GM23248 (cell line): ENCODE data around the gene FOXO1. TPM values are rescaled to one million over a fixed set of nuclear protein-coding genes. Genes with fewer than 3 reads are reported as not detected.

ENCODE experiments used
- DNase-seq: peaks from one replicate; pipeline ENCODE4 v3.0.0-alpha.2; 2015
- H2AFZ ChIP-seq: fragments of 200-600 bp; sonication (generic); 2 replicates; pipeline ENCODE4 v1.6.1; 2016; ENCODE audit warnings: antibody characterized with exemption
- H3F3A ChIP-seq: fragments of 200-600 bp; sonication (generic); 2 replicates; pipeline ENCODE4 v1.6.1; 2016; ENCODE audit warnings: mild to moderate bottlenecking, antibody characterized with exemption, mixed run types; ENCODE audit not compliant: insufficient read depth
- H3K27ac ChIP-seq: fragments of 200-600 bp; sonication (generic); 2 replicates; pipeline ENCODE4 v1.5.1; 2016; ENCODE audit warnings: mild to moderate bottlenecking
- H3K27me3 ChIP-seq: fragments of 200-600 bp; sonication (generic); replicated peaks from 2 replicates; pipeline ENCODE4 v1.6.1; 2016; ENCODE audit warnings: mild to moderate bottlenecking; ENCODE audit not compliant: insufficient read depth
- H3K36me3 ChIP-seq: fragments of 200-600 bp; sonication (generic); 2 replicates; pipeline ENCODE4 v1.6.1; 2016; ENCODE audit warnings: low read depth, mild to moderate bottlenecking
- H3K4me1 ChIP-seq: fragments of 200-600 bp; sonication (generic); 2 replicates; pipeline ENCODE4 v1.6.1; 2016; ENCODE audit warnings: mild to moderate bottlenecking; ENCODE audit not compliant: insufficient read depth
- H3K4me2 ChIP-seq: fragments of 200-600 bp; sonication (generic); one replicate; pipeline ENCODE4 v1.6.1; 2016; ENCODE audit warnings: mild to moderate bottlenecking; ENCODE audit not compliant: unreplicated experiment
- H3K4me3 ChIP-seq: fragments of 200-600 bp; sonication (generic); 2 replicates; pipeline ENCODE4 v1.5.1; 2016; ENCODE audit warnings: mild to moderate bottlenecking
- H3K79me2 ChIP-seq: fragments of 200-600 bp; sonication (generic); 2 replicates; pipeline ENCODE4 v1.6.1; 2016; ENCODE audit warnings: mild to moderate bottlenecking; ENCODE audit not compliant: insufficient read depth
- H3K9ac ChIP-seq: fragments of 200-600 bp; sonication (generic); 2 replicates; pipeline ENCODE4 v1.6.1; 2016; ENCODE audit warnings: mild to moderate bottlenecking
- H3K9me2 ChIP-seq: fragments of 200-600 bp; sonication (generic); 2 replicates; pipeline ENCODE4 v1.6.1; 2016; ENCODE audit warnings: mixed run types, mild to moderate bottlenecking, moderate library complexity; ENCODE audit not compliant: insufficient read depth
- H3K9me3 ChIP-seq: fragments of 200-600 bp; sonication (generic); one replicate; pipeline ENCODE4 v1.6.1; 2017; ENCODE audit warnings: low read depth
- H4K20me1 ChIP-seq: fragments of 200-600 bp; sonication (generic); 2 replicates; pipeline ENCODE4 v1.6.0; 2016; ENCODE audit not compliant: insufficient read depth
- EZH2 ChIP-seq: fragments of 200-600 bp; sonication (generic); IDR thresholded peaks from 2 replicates; pipeline ENCODE4 v1.6.1; 2018; ENCODE audit warnings: antibody characterized with exemption, mild to moderate bottlenecking; ENCODE audit not compliant: insufficient read depth, poor library complexity, severe bottlenecking
- EZH2phosphoT487 ChIP-seq: fragments of 200-600 bp; sonication (generic); IDR thresholded peaks from 2 replicates; pipeline ENCODE4 v1.6.1; 2018; ENCODE audit warnings: antibody characterized with exemption, moderate library complexity, mild to moderate bottlenecking, low read depth; ENCODE audit not compliant: insufficient read depth
- WGBS, 2 experiments: methylation state at CpG; one replicate each; pipeline ENCODE4 v1.1.6; 2015 to 2017; ENCODE audit warnings: low lambda C conversion rate in 2 of 2, low coverage in 1 of 2; ENCODE audit errors: missing lambda C conversion rate in 2 of 2; 5-methylcytosine and 5-hydroxymethylcytosine counted together
- in situ Hi-C: fragments of 300-500 bp; cut with MboI; formaldehyde crosslinking; loops from 2 replicates; pipeline ENCODE4 v1.15.0; 2020
- polyA plus RNA-seq: library from polyadenylated mRNA; unstranded; fragments of >200 nt; fragmentation: Nextera tagmentation; extraction: Ambion mirVana; gene quantifications from 2 replicates; pipeline ENCODE4 v1.2.1, GENCODE V29; 2016
- total RNA-seq: library from RNA; depleted of rRNA; stranded (reverse); fragments of >200 nt; shearing (Covaris generic); gene quantifications from 2 replicates; pipeline ENCODE4 v1.2.3, GENCODE V29; 2014

FOXO1 gene
- total and polyA plus RNA-seq, 2 experiments from 2014 or later: 0.59 to 1.1 TPM

- Histone ChIP-seq H3K9me3 (no peaks in the 10 kb centered on the region), H3K27me3 (no peaks in the 10 kb centered on the region), H3K9me2 (no peaks in the 10 kb centered on the region), H3K9ac (no peak overlapping the region), H2AFZ (no peak overlapping the region), H3K79me2 (no peaks in the 10 kb centered on the region), H4K20me1 (no peaks in the 10 kb centered on the region), H3K4me1 (no peaks in the 10 kb centered on the region), H3K4me3 (no peak overlapping the region), H3K4me2 (no peak overlapping the region), H3K27ac (no peak overlapping the region), H3F3A (peaks cover 7% of the 10 kb centered on the region; the same call in 1 of the 2 replicates), H3K36me3 (no peaks in the 10 kb centered on the region)
- 55 to 60% methylated on average over 2 of the region's 2 CpGs for WGBS, 2 experiments
- in situ Hi-C loops: loop anchor here (10.0 kb wide), 1 partner anchor 596 kb away; no protein-coding TSS in a partner anchor
- no peak for DNase-seq
- TF ChIP-seq EZH2phosphoT487 (no peak), EZH2 (no peak)
Measured at GRCh38 chr13:40670307-40670706, 3.9 kb upstream of the FOXO1 start.

- Histone ChIP-seq H2AFZ (0 out of 2 replicates have a peak overlapping the region, but pooled peaks have one; percentile 86), H3K36me3 (no peaks in the 10 kb centered on the region), H3K27me3 (no peaks in the 10 kb centered on the region), H3K4me1 (no peaks in the 10 kb centered on the region), H3F3A (peaks cover 14% of the 10 kb centered on the region), H4K20me1 (no peaks in the 10 kb centered on the region), H3K4me2 (no peak overlapping the region), H3K9me2 (no peaks in the 10 kb centered on the region), H3K79me2 (no peaks in the 10 kb centered on the region), H3K4me3 (no peak overlapping the region), H3K9ac (no peak overlapping the region), H3K9me3 (no peaks in the 10 kb centered on the region), H3K27ac (no peak overlapping the region)
- WGBS, 2 experiments: 16 to 18% methylated on average over 11 of the region's 11 CpGs
- peak; percentile 57 for DNase-seq
- TF ChIP-seq EZH2phosphoT487 (no peak), EZH2 (no peak)
- in situ Hi-C loops: no loop called here
Measured at GRCh38 chr13:40668335-40668734, 1.9 kb upstream of the FOXO1 start.

- H3K4me2 ChIP-seq: peak overlapping the region; percentile 69
- no peaks in the 10 kb centered on the region for H3K36me3 ChIP-seq
- no peaks in the 10 kb centered on the region for H3K9me3 ChIP-seq
- peak overlapping the region; percentile 86 for H2AFZ ChIP-seq
- no peak for TF ChIP-seq EZH2
- no peak for TF ChIP-seq EZH2phosphoT487
- H3K9ac ChIP-seq: peak overlapping the region; percentile 62
- H4K20me1 ChIP-seq: no peaks in the 10 kb centered on the region
- H3K27ac ChIP-seq: no peak overlapping the region
- no peaks in the 10 kb centered on the region for H3K9me2 ChIP-seq
- WGBS, 2 experiments: 17% methylated on average over 5 of the region's 5 CpGs
- H3K4me1 ChIP-seq: no peaks in the 10 kb centered on the region; the same call in 1 of the 2 replicates
- peak overlapping the region; percentile 76 for H3K4me3 ChIP-seq
- peaks cover 15% of the 10 kb centered on the region for H3F3A ChIP-seq
- in situ Hi-C loops: no loop called here
- H3K27me3 ChIP-seq: no peaks in the 10 kb centered on the region
- DNase-seq: no peak
- no peaks in the 10 kb centered on the region for H3K79me2 ChIP-seq
Measured at GRCh38 chr13:40667622-40667978, 1.2 kb upstream of the FOXO1 start.

- no peak overlapping the region for H3K27ac ChIP-seq
- no peaks in the 10 kb centered on the region for H3K27me3 ChIP-seq
- H3K9me2 ChIP-seq: no peaks in the 10 kb centered on the region
- 2% methylated on average over 39 to 63 of the region's 67 CpGs for WGBS, 2 experiments
- peak overlapping the region; percentile 69 for H3K4me2 ChIP-seq
- peak overlapping the region; percentile 62 for H3K9ac ChIP-seq
- in situ Hi-C loops: no loop called here
- peak; percentile 77 for DNase-seq
- no peaks in the 10 kb centered on the region for H3K36me3 ChIP-seq
- peaks cover 18% of the 10 kb centered on the region for H3F3A ChIP-seq
- no peaks in the 10 kb centered on the region; the same call in 1 of the 2 replicates for H3K4me1 ChIP-seq
- H3K9me3 ChIP-seq: no peaks in the 10 kb centered on the region
- no peaks in the 10 kb centered on the region for H3K79me2 ChIP-seq
- no peaks in the 10 kb centered on the region for H4K20me1 ChIP-seq
- H3K4me3 ChIP-seq: peak overlapping the region; percentile 76
- H2AFZ ChIP-seq: peak overlapping the region; percentile 86
- no peak for TF ChIP-seq EZH2phosphoT487
Measured at GRCh38 chr13:40666933-40667621, 636 bp upstream of the FOXO1 start.
